LNCaP clone FGC (cell line): Measurements from ENCODE around the gene NIN.

Experiments used
- DNase-seq: peaks from one replicate; pipeline ENCODE4 v3.0.0-alpha.2; 2011; ENCODE audit warnings: low read depth
- H3K4me3 ChIP-seq: 2 replicates; pipeline ENCODE4 v1.5.1; 2011; ENCODE audit warnings: mild to moderate bottlenecking, low read depth, low read length, control low read depth
- TF ChIP-seq, protein P1 (sequence below): IDR thresholded peaks from 2 replicates; pipeline ENCODE4 v1.5.1; 2012; ENCODE audit warnings: mild to moderate bottlenecking; ENCODE audit not compliant: control insufficient read depth, insufficient read depth; ENCODE audit errors: extremely low read depth

NIN gene

GRCh38 chr14:50734950-50735695 is 95.8 kb downstream of the NIN start:
- peak; percentile 70 for DNase-seq
- no peak overlapping the region for H3K4me3 ChIP-seq
- TF ChIP-seq, protein P1, sequence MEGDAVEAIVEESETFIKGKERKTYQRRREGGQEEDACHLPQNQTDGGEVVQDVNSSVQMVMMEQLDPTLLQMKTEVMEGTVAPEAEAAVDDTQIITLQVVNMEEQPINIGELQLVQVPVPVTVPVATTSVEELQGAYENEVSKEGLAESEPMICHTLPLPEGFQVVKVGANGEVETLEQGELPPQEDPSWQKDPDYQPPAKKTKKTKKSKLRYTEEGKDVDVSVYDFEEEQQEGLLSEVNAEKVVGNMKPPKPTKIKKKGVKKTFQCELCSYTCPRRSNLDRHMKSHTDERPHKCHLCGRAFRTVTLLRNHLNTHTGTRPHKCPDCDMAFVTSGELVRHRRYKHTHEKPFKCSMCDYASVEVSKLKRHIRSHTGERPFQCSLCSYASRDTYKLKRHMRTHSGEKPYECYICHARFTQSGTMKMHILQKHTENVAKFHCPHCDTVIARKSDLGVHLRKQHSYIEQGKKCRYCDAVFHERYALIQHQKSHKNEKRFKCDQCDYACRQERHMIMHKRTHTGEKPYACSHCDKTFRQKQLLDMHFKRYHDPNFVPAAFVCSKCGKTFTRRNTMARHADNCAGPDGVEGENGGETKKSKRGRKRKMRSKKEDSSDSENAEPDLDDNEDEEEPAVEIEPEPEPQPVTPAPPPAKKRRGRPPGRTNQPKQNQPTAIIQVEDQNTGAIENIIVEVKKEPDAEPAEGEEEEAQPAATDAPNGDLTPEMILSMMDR, result no peak

GRCh38 chr14:50733494-50733893 is 97.5 kb downstream of the NIN start:
- no peak for DNase-seq
- no peak overlapping the region for H3K4me3 ChIP-seq
- TF ChIP-seq, protein P1, result no peak

- no peak overlapping the region for H3K4me3 ChIP-seq
- TF ChIP-seq, protein P1, result no peak
- DNase-seq, result no peak
Measured at GRCh38 chr14:50728836-50729235, 102.1 kb downstream of the NIN start.

DNA sequence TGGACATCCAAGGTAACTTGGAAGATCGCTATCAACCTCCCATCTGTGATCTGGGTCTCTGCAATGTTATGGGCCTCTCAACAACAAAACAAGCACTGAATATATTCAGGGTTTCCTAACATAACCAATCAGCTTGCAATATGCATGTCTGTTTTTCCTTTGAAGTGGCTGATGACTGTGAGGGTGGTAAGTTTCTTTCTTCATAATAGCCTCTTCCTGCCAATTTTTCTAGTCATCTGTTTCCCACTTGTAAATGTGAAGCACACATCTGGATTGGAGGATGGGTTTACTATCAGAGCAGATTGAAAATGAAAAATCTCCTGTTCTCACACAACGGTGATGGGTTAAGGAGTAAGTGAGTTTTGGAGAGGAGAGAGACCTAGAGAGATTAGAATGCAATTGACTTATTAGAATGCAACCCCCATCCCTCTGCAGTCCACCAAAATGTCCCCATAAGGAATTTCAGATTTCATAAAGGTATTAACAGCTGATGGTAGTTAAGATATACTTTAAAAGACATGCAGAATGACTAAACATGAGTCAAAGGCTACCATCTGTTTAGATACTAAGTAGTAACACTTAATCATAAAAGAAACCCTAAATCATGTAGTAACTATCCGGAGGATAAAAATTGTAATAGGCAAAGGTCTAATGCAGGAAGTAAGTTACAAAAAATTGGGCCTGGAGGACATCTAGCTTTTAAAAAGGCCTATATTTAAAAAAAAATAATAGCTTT is 104.4 kb downstream of the NIN start:
- TF ChIP-seq, protein P1, result no peak
- no peak for DNase-seq
- H3K4me3 ChIP-seq, result no peak overlapping the region

- H3K4me3 ChIP-seq, result no peak overlapping the region
- TF ChIP-seq, protein P1, result no peak
- DNase-seq, result no peak
Measured at GRCh38 chr14:50725761-50726160, 105.2 kb downstream of the NIN start.

DNA sequence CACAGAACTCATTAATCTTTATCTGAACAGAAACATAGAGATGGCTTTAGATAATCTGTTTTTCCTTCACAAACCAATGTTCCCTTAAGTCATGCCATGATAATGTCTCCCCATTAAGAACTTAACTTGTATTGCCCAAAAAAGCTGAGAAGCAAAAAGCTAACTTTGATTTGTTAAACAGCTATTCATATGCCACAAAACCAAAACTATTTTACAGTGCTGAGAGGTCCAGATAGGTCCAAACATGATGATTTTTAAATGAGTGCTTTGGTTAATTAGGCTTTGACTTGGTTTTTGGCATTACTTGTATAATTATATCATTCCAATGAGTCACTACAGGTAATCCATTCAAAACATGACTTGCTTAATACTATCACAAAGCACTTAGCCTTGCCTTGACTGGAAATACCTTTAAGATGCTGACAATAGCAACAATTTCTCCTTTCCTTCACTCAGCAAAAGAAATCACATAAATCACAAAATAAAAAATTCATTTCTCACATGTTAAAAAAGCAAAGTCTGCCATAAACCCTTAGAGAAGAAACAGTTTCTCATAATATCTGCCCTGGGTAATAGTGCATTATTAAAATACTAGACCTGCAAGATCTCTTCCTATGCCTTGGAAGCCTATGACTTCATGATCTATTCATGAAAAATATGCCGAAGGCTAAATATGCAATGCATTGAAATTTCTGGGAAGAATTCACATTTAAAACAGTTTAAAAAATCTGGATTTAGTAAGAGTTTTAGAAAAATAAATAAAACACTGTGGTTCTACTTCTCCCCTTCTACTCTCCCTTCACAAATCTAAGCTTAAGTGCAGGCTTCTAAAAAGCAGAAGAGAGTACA is 110.8 kb downstream of the NIN start:
- DNase-seq, result no peak
- TF ChIP-seq, protein P1, result no peak
- no peak overlapping the region for H3K4me3 ChIP-seq
